Left renal cortex interstitium (tissue), 4 donors: ENCODE data around the gene CALCB. TPM values are rescaled to one million over a fixed set of nuclear protein-coding genes. Genes with fewer than 3 reads are reported as not detected.

Source experiments
- DNase-seq, 4 donors: peaks; one replicate each; pipeline ENCODE4 v3.0.0-alpha.2; 2013; ENCODE audit warnings: low read depth in 4 of 4, low spot score in 2 of 4, missing footprints in 1 of 4
- polyA plus RNA-seq, 4 donors: library from polyadenylated mRNA; unstranded; fragments of 120-200 nt; gene quantifications; one replicate each; pipeline ENCODE4 v1.2.1, GENCODE V29; 2013; ENCODE audit not compliant: insufficient read length in 4 of 4

CALCB gene
- polyA plus RNA-seq, 4 donors, result 2.6 to 3.4 (median 3.2) TPM

GRCh38 chr11:15114501-15115475 lies 41.4 kb downstream of the CALCB start, which contains the start of gene INSC:
INSC (plus strand) TSS chr11:15114923; CDS start chr11:15149175, 34,252 bp downstream.
- DNase-seq, result no peak

- no peak for DNase-seq
Observed at GRCh38 chr11:15115686-15116085, 42.3 kb downstream of the CALCB start.

- no peak for DNase-seq
Observed at GRCh38 chr11:15117751-15118150, 44.4 kb downstream of the CALCB start.

- DNase-seq, result no peak
Observed at GRCh38 chr11:15118431-15118830, 45.0 kb downstream of the CALCB start.

GRCh38 chr11:15119352-15119751 lies 46.0 kb downstream of the CALCB start:
- DNase-seq, result no peak

- no peak for DNase-seq
Observed at GRCh38 chr11:15119826-15120225, 46.4 kb downstream of the CALCB start.

GRCh38 chr11:15123849-15124248 lies 50.5 kb downstream of the CALCB start:
- no peak for DNase-seq

- DNase-seq, result no peak
Observed at GRCh38 chr11:15124528-15124927, 51.1 kb downstream of the CALCB start.

GRCh38 chr11:15127341-15127740 lies 53.9 kb downstream of the CALCB start:
- no peak for DNase-seq

Other genes with a start within 250 kb of the CALCB start
- 10 to 100 TPM; 20.3 to 25.9 (median 21.4) TPM for gene CYP2R1, start 181.4 kb upstream of the CALCB start, polyA plus RNA-seq
- 10 to 100 TPM in 3 of 4 donors, 1 to 10 TPM in 1; 9.8 to 14.3 (median 13.4) TPM for gene CALCA, start 101.2 kb upstream of the CALCB start, polyA plus RNA-seq
- under 1 TPM; 0.65 to 0.93 (median 0.83) TPM for gene INSC, start 41.3 kb downstream of the CALCB start, polyA plus RNA-seq